ENCODE data around the gene CST9. TPM values are rescaled to one million over a fixed set of nuclear protein-coding genes. Genes with fewer than 3 reads are reported as not detected.

The CST9 gene
- total and polyA plus RNA-seq, 2 of the 13 experiments (the other 11 are each of a cell fraction or from before 2014, with no cell fraction given), result 0.07 TPM; not detected in 1

DNA sequence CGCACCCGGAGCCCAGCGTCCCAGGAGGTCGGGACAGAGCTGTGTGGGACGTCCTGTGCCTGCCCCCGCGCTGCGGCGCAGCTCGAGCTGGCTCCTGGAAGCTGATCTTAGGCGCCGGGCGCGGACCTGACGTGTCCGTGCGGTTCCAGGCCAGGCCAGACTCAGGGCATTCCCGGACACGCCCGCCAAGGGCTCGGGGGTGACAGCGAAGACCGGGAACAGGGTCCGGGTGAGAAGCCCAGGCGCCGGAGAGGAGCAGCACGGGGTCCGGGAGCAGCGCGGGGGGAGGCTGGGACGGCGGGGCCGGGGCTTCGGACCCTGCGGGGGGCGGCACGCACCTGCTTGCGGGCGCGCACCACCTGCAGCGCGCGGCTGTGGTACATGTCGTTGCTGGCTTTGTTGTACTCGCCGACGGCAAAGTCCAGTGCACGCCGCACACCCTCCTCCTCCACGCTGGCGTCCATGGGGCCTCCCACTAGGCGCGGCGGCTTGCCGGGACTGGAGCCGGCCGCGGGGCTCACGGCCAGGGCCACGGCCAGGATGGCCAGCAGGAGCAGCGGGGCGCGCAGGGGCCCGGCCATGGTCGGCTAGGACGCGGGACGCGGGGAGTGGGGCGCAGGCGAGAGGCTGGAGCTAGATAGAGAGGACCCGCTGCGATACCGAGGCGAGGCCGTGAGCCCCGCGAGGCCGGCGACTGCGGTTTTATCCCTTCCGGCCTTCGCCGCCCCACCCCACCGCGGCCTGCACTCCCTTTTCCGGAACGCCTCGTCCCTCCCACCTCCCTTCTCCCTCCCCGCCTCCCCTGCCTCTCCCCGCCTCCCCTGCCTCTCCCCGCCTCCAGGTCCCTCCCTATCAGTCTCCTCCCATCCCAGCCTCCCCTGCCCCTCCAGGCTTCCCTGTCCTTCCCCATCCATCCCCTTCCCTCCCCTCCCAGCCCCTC, 31.8 kb upstream of the CST9 start, which contains the start of gene CST3 (continued):
- TF ChIP-seq, protein P1, sequence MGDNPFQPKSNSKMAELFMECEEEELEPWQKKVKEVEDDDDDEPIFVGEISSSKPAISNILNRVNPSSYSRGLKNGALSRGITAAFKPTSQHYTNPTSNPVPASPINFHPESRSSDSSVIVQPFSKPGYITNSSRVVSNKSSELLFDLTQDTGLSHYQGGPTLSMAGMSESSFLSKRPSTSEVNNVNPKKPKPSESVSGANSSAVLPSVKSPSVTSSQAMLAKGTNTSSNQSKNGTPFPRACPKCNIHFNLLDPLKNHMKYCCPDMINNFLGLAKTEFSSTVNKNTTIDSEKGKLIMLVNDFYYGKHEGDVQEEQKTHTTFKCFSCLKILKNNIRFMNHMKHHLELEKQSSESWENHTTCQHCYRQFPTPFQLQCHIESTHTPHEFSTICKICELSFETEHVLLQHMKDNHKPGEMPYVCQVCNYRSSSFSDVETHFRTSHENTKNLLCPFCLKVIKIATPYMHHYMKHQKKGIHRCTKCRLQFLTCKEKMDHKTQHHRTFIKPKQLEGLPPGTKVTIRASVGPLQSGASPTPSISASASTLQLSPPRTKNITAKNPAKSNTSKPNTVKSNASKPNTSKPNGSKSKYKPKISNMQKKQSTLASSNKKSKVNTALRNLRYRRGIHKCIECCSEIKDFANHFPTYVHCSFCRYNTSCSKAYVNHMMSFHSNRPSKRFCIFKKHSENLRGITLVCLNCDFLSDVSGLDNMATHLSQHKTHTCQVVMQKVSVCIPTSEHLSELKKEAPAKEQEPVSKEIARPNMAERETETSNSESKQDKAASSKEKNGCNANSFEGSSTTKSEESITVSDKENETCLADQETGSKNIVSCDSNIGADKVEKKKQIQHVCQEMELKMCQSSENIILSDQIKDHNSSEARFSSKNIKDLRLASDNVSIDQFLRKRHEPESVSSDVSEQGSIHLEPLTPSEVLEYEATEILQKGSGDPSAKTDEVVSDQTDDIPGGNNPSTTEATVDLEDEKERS (CRISPR knock-in tag; IDR thresholded peaks at IDR 0.05), result no peak
- TF ChIP-seq ZSCAN9 (CRISPR knock-in tag; IDR thresholded peaks at IDR 0.05; ENCODE audit: borderline replicate concordance) (no peak), ZNF460 (CRISPR knock-in tag; IDR thresholded peaks at IDR 0.05; ENCODE audit: borderline replicate concordance) (no peak), ZNF788 (CRISPR knock-in tag; IDR thresholded peaks at IDR 0.05; ENCODE audit: borderline replicate concordance) (peak; percentile 90), AGO2 (optimal IDR thresholded peaks at IDR 0.05; ENCODE audit: low read depth, low read length) (peak; percentile 99), ETV5 (CRISPR knock-in tag; IDR thresholded peaks at IDR 0.05; ENCODE audit: borderline replicate concordance) (peak; percentile 90), PAF1 (CRISPR knock-in tag; IDR thresholded peaks at IDR 0.05) (no peak), RBM39 (IDR thresholded peaks at IDR 0.05; ENCODE audit: low read depth, low read length, poor library complexity, severe bottlenecking) (peak; percentile 98), ZFP36L1 (CRISPR knock-in tag; IDR thresholded peaks at IDR 0.05) (no peak; the same call in 1 of the 2 replicates), ZNF547 (CRISPR knock-in tag; IDR thresholded peaks at IDR 0.05) (peak; percentile 95), TCF7 (IDR thresholded peaks at IDR 0.05; ENCODE audit: low read depth) (peak; percentile 8; the same call in 1 of the 2 replicates), KDM6A (CRISPR knock-in tag; IDR thresholded peaks at IDR 0.05; ENCODE audit: low read depth) (0 out of 2 replicates have a peak, but pooled peaks have one; percentile 21), ZNF781 (CRISPR knock-in tag; IDR thresholded peaks at IDR 0.05; ENCODE audit: borderline replicate concordance, not compliant biosample characterization) (peak; percentile 10), KLF12 (CRISPR knock-in tag; IDR thresholded peaks at IDR 0.05; ENCODE audit: borderline replicate concordance) (peak; percentile 92), PHF20 (CRISPR knock-in tag; IDR thresholded peaks at IDR 0.05) (peak; percentile 83)
- TF ChIP-seq, protein P2, sequence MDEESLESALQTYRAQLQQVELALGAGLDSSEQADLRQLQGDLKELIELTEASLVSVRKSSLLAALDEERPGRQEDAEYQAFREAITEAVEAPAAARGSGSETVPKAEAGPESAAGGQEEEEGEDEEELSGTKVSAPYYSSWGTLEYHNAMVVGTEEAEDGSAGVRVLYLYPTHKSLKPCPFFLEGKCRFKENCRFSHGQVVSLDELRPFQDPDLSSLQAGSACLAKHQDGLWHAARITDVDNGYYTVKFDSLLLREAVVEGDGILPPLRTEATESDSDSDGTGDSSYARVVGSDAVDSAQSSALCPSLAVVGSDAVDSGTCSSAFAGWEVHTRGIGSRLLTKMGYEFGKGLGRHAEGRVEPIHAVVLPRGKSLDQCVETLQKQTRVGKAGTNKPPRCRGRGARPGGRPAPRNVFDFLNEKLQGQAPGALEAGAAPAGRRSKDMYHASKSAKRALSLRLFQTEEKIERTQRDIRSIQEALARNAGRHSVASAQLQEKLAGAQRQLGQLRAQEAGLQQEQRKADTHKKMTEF (CRISPR knock-in tag; IDR thresholded peaks at IDR 0.05), result peak; percentile 90
- TF ChIP-seq, protein P3, sequence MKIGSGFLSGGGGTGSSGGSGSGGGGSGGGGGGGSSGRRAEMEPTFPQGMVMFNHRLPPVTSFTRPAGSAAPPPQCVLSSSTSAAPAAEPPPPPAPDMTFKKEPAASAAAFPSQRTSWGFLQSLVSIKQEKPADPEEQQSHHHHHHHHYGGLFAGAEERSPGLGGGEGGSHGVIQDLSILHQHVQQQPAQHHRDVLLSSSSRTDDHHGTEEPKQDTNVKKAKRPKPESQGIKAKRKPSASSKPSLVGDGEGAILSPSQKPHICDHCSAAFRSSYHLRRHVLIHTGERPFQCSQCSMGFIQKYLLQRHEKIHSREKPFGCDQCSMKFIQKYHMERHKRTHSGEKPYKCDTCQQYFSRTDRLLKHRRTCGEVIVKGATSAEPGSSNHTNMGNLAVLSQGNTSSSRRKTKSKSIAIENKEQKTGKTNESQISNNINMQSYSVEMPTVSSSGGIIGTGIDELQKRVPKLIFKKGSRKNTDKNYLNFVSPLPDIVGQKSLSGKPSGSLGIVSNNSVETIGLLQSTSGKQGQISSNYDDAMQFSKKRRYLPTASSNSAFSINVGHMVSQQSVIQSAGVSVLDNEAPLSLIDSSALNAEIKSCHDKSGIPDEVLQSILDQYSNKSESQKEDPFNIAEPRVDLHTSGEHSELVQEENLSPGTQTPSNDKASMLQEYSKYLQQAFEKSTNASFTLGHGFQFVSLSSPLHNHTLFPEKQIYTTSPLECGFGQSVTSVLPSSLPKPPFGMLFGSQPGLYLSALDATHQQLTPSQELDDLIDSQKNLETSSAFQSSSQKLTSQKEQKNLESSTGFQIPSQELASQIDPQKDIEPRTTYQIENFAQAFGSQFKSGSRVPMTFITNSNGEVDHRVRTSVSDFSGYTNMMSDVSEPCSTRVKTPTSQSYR (CRISPR knock-in tag; IDR thresholded peaks at IDR 0.05; ENCODE audit: borderline replicate concordance), result peak; percentile 36; the same call in 1 of the 2 replicates
- TF ChIP-seq, protein P4, sequence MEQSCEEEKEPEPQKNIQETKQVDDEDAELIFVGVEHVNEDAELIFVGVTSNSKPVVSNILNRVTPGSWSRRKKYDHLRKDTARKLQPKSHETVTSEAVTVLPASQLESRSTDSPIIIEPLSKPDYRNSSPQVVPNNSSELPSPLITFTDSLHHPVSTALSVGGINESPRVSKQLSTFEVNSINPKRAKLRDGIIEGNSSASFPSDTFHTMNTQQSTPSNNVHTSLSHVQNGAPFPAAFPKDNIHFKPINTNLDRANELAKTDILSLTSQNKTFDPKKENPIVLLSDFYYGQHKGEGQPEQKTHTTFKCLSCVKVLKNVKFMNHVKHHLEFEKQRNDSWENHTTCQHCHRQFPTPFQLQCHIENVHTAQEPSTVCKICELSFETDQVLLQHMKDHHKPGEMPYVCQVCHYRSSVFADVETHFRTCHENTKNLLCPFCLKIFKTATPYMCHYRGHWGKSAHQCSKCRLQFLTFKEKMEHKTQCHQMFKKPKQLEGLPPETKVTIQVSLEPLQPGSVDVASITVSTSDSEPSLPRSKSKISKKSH (CRISPR knock-in tag; IDR thresholded peaks at IDR 0.05; ENCODE audit: borderline replicate concordance), result peak; percentile 93

Measured in HepG2 (cell line).